Measurements from ENCODE around the gene BMP4.

DNA sequence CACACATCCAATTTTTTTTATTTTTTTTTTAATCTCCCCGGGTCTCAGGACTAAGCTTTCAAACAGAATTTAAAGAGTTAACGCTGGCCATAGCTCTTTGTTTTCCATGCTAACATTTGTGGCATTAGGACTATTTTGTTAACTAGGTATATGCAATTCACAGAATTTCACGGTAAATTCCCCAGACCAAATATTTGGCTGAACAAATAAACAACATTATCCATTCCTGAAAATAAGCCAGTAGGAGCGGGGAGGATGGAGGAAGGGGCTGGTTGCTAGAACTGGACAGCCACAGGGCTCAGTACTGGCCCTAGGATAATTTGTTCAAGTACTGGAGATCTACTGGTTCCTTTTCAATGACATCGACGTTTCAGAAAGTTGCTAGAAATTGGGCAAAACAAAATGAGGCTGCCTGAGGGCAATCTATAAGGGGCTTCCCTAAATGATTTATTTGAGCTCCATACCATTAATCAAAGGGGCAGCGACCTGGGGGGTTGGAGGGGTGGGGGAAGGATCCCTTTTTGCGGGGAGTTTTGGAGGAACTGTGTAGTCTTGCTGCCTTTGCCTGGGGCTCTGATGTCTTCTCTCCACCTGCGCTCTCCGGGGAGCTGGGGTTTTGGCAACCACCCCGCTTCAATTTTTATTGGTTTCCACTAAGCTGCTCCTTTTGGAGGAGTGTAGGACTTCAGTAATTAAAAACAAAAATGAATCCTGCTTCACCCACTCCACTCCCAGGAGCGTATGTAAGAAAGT is 9.0 kb downstream of the BMP4 start:
- TF ChIP-seq, protein P1, sequence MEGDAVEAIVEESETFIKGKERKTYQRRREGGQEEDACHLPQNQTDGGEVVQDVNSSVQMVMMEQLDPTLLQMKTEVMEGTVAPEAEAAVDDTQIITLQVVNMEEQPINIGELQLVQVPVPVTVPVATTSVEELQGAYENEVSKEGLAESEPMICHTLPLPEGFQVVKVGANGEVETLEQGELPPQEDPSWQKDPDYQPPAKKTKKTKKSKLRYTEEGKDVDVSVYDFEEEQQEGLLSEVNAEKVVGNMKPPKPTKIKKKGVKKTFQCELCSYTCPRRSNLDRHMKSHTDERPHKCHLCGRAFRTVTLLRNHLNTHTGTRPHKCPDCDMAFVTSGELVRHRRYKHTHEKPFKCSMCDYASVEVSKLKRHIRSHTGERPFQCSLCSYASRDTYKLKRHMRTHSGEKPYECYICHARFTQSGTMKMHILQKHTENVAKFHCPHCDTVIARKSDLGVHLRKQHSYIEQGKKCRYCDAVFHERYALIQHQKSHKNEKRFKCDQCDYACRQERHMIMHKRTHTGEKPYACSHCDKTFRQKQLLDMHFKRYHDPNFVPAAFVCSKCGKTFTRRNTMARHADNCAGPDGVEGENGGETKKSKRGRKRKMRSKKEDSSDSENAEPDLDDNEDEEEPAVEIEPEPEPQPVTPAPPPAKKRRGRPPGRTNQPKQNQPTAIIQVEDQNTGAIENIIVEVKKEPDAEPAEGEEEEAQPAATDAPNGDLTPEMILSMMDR (IDR thresholded peaks at IDR 0.05) = no peak
- no peak for TF ChIP-seq POLR2AphosphoS5 (IDR thresholded peaks at IDR 0.05)

Measured in suprapubic skin (tissue), 3 donors.